ENCODE data around the gene CYP24A1. TPM values are rescaled to one million over a fixed set of nuclear protein-coding genes. Genes with fewer than 3 reads are reported as not detected.

CYP24A1 gene
- polyA plus RNA-seq, 3 donors, result 0.81 to 4.1 (median 1.4) TPM

DNA sequence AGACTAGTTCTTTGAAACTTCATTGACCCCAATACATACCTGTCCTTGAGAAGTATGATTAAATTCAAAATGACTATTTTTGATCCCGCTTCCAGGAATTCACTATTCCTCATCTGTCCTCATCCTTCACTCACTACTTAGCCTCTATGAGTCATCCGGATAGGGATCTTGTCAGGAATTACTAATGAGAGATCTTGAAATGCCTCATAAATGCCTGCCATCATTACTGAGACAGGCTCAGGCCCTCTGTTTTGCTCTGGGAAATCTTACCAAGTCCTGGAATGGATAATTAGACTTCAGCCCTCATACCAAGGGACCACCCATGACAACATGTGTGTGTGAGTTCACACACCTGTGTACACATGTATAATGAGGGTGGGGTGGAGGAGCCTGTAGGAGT lies 2.8 kb upstream of the CYP24A1 start:
- no peak for DNase-seq

GRCh38 chr20:54174457-54175175 lies 830 bp upstream of the CYP24A1 start:
- DNase-seq, result no peak

DNA sequence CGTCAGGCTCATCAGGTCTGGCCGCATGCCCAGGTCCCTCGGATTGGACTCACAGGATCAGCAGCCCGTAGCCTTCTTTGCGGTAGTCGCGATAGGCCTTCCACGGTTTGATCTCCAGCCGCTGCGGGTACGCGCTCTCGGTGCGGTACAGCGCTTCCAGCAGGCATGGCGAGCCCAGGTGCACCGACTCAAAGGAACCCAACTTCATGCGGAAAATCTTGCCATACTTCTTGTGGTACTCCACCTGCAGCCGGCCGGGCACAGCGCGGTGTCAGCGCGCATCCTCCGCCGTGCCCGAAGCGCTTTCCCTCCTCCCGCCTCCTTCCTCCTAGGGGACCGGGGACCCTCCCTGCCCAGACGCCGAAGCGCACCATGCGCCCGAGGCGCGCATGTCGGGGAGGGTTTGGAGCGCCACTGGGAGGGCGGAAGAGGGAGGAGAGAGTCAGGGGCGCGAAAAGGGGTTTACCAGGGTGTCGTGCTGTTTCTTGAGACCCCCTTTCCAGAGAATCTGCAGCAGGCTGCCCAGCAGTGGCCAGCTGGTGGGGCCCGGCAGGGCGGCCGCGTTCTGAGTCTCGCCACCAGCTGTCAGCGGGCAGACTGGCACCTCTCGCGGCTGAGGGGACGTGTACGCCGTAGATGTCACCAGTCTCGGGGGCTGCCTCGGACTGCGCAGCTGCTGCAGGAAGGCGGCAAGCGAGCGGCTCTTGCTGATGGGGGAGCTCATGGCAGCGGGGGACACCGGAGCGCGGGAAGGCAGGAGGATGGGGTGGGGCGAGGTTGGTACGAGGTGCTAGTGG lies 732 bp downstream of the CYP24A1 start:
- no peak for DNase-seq

DNA sequence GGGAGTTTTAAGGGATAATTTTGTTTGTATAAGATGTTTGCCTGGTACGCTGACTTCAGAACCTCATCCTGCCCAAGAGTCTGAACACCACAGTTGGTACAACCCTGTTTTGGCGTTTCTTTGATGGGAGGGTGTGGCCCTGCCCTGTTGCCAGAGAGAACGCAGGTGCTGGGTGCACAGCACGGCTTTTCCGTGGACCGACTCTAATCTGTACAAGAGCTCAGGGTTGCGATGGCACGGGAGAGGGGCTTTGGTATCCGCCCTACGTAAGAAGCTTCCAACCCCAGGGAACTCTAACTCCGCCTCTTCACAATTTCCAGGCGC lies 1.3 kb downstream of the CYP24A1 start:
- no peak for DNase-seq

DNA sequence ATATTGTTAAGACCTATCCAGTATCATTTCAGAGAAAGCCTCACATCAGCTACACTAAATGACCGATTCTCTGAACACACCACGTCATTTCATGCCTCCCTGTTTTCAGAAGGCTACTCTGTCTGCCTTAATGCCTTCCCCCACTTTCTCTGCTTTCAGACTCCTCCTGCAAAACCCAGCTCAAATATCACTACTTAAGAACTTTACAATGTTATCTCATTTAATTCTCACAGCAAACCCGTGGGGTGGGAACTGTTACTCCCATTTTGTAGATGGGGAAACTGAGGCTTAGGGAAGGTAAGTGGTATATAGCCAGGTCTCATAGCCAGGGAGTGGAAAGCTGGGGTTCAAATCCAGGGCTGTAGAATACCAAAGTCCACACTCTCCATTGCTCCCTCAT lies 2.8 kb downstream of the CYP24A1 start:
- DNase-seq, result no peak

DNA sequence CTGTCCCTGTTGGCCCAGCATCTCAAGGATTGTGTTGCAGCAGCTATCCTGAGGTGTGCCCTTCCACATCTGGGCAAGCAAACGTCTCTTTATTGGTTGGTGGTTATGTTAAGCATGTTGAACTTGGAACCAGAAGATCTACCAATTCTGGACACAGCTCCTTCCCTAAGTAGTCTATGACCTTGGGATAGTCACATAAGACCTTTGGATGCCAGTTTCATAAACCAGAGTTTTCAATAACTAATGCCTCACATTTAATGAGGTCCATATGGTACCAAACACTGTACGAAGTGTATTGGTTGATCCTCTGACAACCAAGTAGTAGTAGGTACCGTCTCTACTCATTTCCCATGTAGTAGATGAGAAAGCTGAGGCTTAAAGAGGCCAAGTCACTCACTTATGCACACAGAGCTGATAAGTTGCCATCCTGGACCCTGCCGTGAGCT lies 3.7 kb downstream of the CYP24A1 start:
- DNase-seq, result no peak

DNA sequence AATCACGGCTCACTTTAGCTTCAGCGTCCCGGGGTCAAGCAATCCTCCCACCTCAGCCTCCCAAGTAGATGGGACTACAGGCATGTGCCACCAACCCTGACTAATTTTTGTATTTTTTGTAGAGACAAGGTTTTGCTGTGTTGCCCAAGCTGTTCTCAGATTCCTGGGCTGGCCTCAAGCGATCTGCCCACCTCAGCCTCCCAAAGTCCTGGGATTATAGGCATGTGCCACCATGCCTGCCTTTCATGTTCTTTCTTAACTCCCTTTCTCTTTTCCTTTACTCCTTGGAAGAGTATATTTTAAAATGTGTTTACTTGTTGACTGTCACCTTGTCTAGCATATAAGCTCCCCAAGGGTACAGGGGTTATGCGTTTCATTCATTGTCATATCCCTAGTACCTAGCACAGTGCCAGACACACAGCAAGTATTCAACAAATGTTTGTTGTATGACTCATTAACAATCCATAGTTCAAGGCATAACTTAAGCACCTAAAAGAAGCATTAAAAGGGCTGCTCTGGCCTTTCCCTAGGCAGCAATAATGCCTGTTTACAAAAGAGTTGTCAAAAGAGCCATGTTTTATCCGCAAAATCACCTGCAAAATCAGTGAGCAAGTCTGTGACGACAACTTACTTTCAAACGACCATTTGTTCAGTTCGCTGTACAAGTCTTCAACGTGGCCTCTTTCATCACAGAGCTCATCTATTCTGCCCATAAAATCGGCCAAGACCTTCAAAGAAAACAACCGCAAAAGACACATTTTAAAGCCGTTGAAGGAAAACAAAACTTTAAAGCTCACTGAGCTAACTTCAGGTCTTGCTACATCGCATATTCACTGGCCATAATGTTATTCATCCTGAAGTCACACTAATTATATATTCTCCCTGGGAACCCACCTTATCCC lies 4.6 kb downstream of the CYP24A1 start:
- no peak for DNase-seq

- DNase-seq, result no peak
Observed at GRCh38 chr20:54167909-54168872, 5.6 kb downstream of the CYP24A1 start.

GRCh38 chr20:54166987-54167662 lies 6.7 kb downstream of the CYP24A1 start:
- no peak for DNase-seq

- DNase-seq, result no peak
Observed at GRCh38 chr20:54165803-54166202, 8.0 kb downstream of the CYP24A1 start.

DNA sequence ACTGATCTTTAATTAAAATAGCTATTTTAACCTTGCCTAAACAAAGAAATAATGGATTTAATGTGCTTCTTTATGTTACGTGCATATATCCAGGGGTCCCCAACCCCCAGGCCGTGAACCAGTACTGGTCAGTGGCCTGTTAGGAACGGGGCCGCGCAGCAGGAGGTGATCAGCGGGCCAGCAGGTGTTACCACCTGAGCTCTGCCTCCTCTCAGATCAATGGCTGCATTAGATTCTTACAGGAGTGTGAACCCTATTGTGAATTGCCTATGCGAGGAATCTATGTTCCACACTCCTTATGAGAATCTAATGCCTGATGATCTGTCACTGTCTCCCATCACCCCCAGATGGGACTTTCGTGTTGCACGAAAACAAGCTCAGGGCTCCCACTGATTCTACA lies 8.8 kb downstream of the CYP24A1 start:
- DNase-seq, result no peak

GRCh38 chr20:54163402-54163801 lies 10.4 kb downstream of the CYP24A1 start:
- no peak for DNase-seq

DNA sequence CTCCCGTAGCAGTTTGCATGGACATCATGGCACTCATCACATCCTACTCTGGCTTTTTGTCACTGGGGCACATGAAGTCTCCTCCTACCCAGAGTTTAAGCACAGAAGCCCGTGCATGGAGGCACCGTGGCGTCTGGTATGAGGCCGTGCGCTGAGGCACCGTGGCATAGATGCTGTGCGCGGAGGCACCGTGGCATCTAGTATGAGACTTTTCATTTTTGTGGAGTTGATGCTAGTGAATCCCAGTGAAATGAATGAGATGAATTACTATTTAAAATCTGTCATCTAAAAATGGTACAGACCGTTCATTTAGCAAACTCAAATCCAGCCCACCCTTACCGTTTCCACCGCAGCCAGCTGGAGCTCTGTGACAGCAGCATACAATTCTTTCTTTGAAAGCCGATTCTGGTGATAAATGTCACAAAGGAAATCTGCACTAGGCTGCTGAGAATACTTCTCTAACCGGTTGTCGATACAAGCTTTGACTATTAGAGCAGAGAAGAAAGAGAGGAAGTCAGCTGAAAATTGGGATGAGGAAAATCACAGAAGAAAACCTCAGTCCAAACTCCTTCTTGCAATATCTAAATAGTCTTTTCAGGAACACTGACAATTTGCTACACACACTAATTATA lies 11.3 kb downstream of the CYP24A1 start:
- no peak for DNase-seq

- no peak for DNase-seq
Observed at GRCh38 chr20:54161821-54162149, 12.0 kb downstream of the CYP24A1 start.

GRCh38 chr20:54161008-54161820 lies 12.6 kb downstream of the CYP24A1 start:
- no peak for DNase-seq

DNA sequence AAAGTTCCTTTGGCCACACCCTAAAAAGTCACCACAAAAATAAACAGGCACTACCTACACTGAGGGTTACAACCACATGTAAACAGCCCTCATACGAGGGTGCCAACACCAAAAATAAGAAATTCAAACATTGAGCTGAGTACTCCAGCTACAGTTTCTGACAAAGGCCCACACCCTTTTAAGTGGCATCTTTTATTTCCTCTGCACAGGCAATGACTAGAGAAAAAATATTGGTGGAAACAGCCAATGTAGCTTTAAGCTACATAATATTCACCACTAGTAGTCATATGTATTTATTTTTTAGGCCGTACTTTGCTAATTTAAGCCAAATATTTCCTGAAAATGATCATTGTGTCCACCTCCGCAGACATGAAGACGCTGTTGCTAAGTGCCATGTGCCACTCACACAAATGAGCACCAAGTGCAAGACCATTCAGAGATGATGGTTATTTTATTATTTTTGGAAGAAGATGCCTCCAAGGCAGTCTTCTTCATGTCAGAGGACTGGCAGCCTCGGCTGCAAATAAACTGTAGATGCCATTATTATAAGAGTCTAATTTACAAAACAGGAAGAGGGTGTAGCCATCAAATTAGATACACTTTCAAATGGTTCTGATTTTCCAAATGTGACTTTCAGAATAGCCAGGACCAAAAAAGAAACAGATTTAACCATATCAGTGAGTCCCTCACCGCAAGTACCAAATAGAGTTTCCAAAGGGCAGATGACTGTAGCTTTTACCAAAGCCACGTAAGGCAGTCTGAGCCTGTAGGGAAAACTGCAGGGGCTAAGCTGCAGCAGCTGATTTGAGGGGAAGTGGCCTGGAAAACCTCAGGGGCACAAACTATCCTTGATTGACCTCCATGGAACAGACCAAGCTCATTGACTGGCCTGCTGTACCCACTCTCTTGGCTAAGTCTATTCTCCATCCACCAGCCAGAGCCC lies 13.4 kb downstream of the CYP24A1 start:
- no peak for DNase-seq

- no peak for DNase-seq
Observed at GRCh38 chr20:54158856-54159418, 14.8 kb downstream of the CYP24A1 start.

- DNase-seq, result no peak
Observed at GRCh38 chr20:54158226-54158625, 15.6 kb downstream of the CYP24A1 start.
